Fibroblast of lung (primary cell): Measurements from ENCODE around the gene HMGN4. TPM values are rescaled to one million over a fixed set of nuclear protein-coding genes. Genes with fewer than 3 reads are reported as not detected.

ENCODE experiments used
- DNase-seq, 2 donors: peaks; one replicate each; pipeline versions ENCODE4 v3.0.0 to v3.0.0-alpha.2; 2010; ENCODE audit warnings: low read depth in 2 of 2
- H2AFZ ChIP-seq: 2 replicates; pipeline ENCODE4 v1.5.1; 2012; ENCODE audit warnings: low read length, control low read depth, inconsistent platforms
- H3K27ac ChIP-seq: 2 replicates; pipeline ENCODE4 v1.5.1; 2011; ENCODE audit warnings: low read length, control low read depth; ENCODE audit not compliant: insufficient read depth
- H3K27me3 ChIP-seq: 2 replicates; pipeline ENCODE4 v1.5.1; 2011; ENCODE audit warnings: mild to moderate bottlenecking, low read length; ENCODE audit not compliant: control insufficient read depth, insufficient read depth
- H3K36me3 ChIP-seq: 2 replicates; pipeline ENCODE4 v1.5.1; 2011; ENCODE audit warnings: low read length; ENCODE audit not compliant: control insufficient read depth, insufficient read depth
- H3K4me1 ChIP-seq: 2 replicates; pipeline ENCODE4 v1.5.1; 2011; ENCODE audit warnings: low read length; ENCODE audit not compliant: control insufficient read depth, insufficient read depth; ENCODE audit errors: extremely low read depth
- H3K4me2 ChIP-seq: 2 replicates; pipeline ENCODE4 v1.5.1; 2011; ENCODE audit warnings: low read length, control low read depth; ENCODE audit not compliant: insufficient read depth; ENCODE audit errors: extremely low read depth
- H3K4me3 ChIP-seq, 4 experiments: fragments of 200-600 bp in 1 of 4; sonication (generic) in 1 of 4; replicated peaks in 1 of 4; 2 replicates each; pipeline ENCODE4 v1.5.1; 2011 to 2016; ENCODE audit warnings: low read length in 4 of 4, low read depth in 3 of 4, mild to moderate bottlenecking in 3 of 4, control low read depth in 2 of 4, inconsistent platforms in 1 of 4, mixed read lengths in 1 of 4; ENCODE audit not compliant: insufficient read depth in 1 of 4; ENCODE audit errors: control extremely low read depth in 1 of 4
- H3K79me2 ChIP-seq: 2 replicates; pipeline ENCODE4 v1.5.1; 2012; ENCODE audit warnings: mild to moderate bottlenecking, low read length, inconsistent platforms; ENCODE audit not compliant: control insufficient read depth, insufficient read depth
- H3K9ac ChIP-seq: 2 replicates; pipeline ENCODE4 v1.5.1; 2011; ENCODE audit warnings: mild to moderate bottlenecking, low read length, control low read depth; ENCODE audit not compliant: insufficient read depth
- H3K9me3 ChIP-seq: 2 replicates; pipeline ENCODE4 v1.5.1; 2012; ENCODE audit warnings: low read depth, low read length; ENCODE audit not compliant: control insufficient read depth, insufficient read depth
- H4K20me1 ChIP-seq: 2 replicates; pipeline ENCODE4 v1.5.1; 2011; ENCODE audit warnings: low read length; ENCODE audit not compliant: control insufficient read depth, insufficient read depth; ENCODE audit errors: extremely low read depth
- EZH2 ChIP-seq: IDR thresholded peaks from 2 replicates; pipeline ENCODE4 v1.5.1; 2012; ENCODE audit warnings: low read length, control low read depth, mild to moderate bottlenecking; ENCODE audit errors: missing control alignments
- polyA plus RNA-seq, 2 donors: library from polyadenylated mRNA; depleted of rRNA in 1 of 2; stranded (reverse) in 1 of 2; unstranded in 1 of 2; fragments of >200 nt; gene quantifications; 2 replicates each; pipeline ENCODE4 v1.2.1, GENCODE V29; 2011 to 2012; ENCODE audit warnings: missing spikeins in 1 of 2
- total RNA-seq: library from RNA; depleted of rRNA; stranded (reverse); fragments of >200 nt; gene quantifications from 2 replicates; pipeline ENCODE4 v1.2.1, GENCODE V29; 2014
- TF ChIP-seq, protein P1 (sequence below), 2 donors: IDR thresholded peaks in 1 of 2; conservative IDR thresholded peaks in 1 of 2; 1 replicate in 1 of 2; 2 replicates in 1 of 2; pipeline ENCODE4 v1.5.1; 2011 to 2012; ENCODE audit warnings: low read length in 2 of 2, control low read depth in 1 of 2, inconsistent platforms in 1 of 2, low read depth in 1 of 2, mild to moderate bottlenecking in 1 of 2

Gene HMGN4
- total and polyA plus RNA-seq, 2 donors (not counting 1 experiment from before 2014, with no cell fraction given) = 74.9 to 111 TPM

DNA sequence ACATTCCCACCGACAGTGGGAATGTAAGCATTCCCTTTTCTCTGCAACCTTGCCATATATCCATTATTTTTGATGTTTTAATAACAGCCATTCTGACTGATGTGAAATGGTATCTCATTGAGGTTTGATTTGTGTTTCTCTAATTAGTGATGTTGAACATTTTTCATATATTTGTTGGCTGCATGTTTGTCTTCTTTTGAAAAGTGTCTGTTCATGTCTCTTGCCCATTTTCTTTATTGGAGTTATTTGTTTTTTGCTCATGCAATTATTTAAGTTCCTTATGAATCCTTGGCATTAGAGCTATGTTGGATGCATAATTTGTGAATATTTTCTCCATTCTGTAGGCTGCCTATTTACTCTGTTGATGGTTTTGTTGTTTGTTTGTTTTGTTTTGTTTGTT lies 40.6 kb downstream of the HMGN4 start:
- no peak for DNase-seq
- H3K4me1 ChIP-seq = no peaks in the 10 kb centered on the region
- H3K9ac ChIP-seq = no peak overlapping the region
- TF ChIP-seq, protein P1, sequence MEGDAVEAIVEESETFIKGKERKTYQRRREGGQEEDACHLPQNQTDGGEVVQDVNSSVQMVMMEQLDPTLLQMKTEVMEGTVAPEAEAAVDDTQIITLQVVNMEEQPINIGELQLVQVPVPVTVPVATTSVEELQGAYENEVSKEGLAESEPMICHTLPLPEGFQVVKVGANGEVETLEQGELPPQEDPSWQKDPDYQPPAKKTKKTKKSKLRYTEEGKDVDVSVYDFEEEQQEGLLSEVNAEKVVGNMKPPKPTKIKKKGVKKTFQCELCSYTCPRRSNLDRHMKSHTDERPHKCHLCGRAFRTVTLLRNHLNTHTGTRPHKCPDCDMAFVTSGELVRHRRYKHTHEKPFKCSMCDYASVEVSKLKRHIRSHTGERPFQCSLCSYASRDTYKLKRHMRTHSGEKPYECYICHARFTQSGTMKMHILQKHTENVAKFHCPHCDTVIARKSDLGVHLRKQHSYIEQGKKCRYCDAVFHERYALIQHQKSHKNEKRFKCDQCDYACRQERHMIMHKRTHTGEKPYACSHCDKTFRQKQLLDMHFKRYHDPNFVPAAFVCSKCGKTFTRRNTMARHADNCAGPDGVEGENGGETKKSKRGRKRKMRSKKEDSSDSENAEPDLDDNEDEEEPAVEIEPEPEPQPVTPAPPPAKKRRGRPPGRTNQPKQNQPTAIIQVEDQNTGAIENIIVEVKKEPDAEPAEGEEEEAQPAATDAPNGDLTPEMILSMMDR (conservative IDR thresholded peaks at IDR 0.05 in 1 of 2, IDR thresholded peaks at IDR 0.05 in 1 of 2; ENCODE audit: low read depth in 1 of 2, low read length in 2 of 2) = no peak
- TF ChIP-seq EZH2 = no peak
- no peaks in the 10 kb centered on the region for H3K9me3 ChIP-seq
- no peak overlapping the region for H2AFZ ChIP-seq
- H3K4me2 ChIP-seq = no peak overlapping the region
- H4K20me1 ChIP-seq = no peaks in the 10 kb centered on the region
- H3K36me3 ChIP-seq = no peaks in the 10 kb centered on the region
- H3K79me2 ChIP-seq = no peaks in the 10 kb centered on the region
- H3K27ac ChIP-seq = no peak overlapping the region
- no peak overlapping the region for H3K4me3 ChIP-seq
- no peaks in the 10 kb centered on the region for H3K27me3 ChIP-seq

DNA sequence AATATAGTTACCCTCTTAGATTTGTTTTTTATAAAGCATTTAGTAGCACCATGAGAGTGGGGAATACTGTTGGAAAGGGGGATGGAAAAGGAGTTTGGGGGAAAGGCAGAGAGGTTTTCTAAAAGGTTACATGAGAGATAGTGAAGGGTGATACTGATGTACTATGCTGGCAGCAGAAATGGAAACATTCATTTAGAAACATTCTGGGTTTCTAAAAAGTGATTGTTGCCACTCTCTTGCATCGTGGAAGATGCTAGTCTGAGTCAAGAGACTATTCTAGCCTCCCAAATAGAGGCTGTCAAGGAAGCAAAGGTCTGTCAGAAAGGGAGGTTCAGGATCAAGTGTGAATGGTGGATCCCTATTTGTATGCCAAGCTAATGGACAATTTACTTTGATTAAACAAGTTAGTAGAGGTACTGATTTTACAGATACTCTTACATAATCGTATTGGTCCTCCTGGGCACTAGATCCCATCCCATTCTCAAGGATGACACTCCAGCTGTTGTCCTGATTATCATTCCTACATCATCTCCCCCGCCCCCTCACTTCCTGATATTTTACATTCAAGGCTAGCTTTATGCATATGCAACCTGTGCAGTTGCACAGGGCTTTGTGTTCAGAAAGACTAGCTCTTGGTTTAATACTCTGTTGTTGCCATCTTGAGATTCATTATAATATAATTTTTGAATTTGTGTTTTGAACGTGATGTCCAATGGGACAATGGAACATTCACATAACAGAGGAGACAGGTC lies 43.2 kb downstream of the HMGN4 start:
- Histone ChIP-seq H3K9me3 (no peaks in the 10 kb centered on the region), H3K4me1 (no peaks in the 10 kb centered on the region), H3K27ac (no peak overlapping the region), H3K4me2 (no peak overlapping the region), H3K4me3 (no peak overlapping the region), H2AFZ (no peak overlapping the region), H3K36me3 (no peaks in the 10 kb centered on the region), H4K20me1 (no peaks in the 10 kb centered on the region), H3K79me2 (no peaks in the 10 kb centered on the region), H3K27me3 (peaks cover 4% of the 10 kb centered on the region), H3K9ac (no peak overlapping the region)
- TF ChIP-seq EZH2 = no peak
- TF ChIP-seq, protein P1 (conservative IDR thresholded peaks at IDR 0.05 in 1 of 2, IDR thresholded peaks at IDR 0.05 in 1 of 2; ENCODE audit: low read depth in 1 of 2, low read length in 2 of 2) = no peak
- no peak for DNase-seq

DNA sequence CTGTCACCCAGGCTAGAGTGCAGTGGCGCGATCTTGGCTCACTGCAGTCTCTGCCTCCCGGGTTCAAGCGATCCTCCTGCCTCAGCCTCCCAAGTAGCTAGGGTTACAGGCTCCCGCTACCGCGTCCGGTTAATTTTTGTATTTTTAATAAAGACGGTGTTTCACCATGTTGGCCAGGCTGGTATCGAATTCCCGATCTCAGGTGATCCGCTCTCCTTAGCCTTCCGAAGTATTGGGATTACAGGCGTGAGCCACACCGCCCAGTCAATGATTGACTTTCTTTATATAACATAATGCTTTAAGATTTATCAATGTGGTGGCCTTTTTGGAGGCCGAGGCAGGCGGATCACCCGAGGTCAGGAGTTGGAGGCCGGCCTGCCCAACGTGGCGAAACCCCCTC lies 50.8 kb downstream of the HMGN4 start:
- no peak overlapping the region for H2AFZ ChIP-seq
- H3K79me2 ChIP-seq = no peaks in the 10 kb centered on the region
- H3K36me3 ChIP-seq = no peaks in the 10 kb centered on the region
- H3K4me3 ChIP-seq = no peak overlapping the region
- TF ChIP-seq, protein P1 (conservative IDR thresholded peaks at IDR 0.05 in 1 of 2, IDR thresholded peaks at IDR 0.05 in 1 of 2; ENCODE audit: low read depth in 1 of 2, low read length in 2 of 2) = no peak
- TF ChIP-seq EZH2 = no peak
- no peaks in the 10 kb centered on the region for H3K4me1 ChIP-seq
- H3K4me2 ChIP-seq = no peak overlapping the region
- no peak for DNase-seq
- H3K9ac ChIP-seq = no peak overlapping the region
- H3K9me3 ChIP-seq = no peaks in the 10 kb centered on the region
- H4K20me1 ChIP-seq = no peaks in the 10 kb centered on the region
- H3K27ac ChIP-seq = no peak overlapping the region
- H3K27me3 ChIP-seq = peaks cover 3% of the 10 kb centered on the region
